ENCODE measurements around the gene ZNF536.
"Not testable (repeated sequence)": the region's sequence is repeated elsewhere in the genome, so short reads cannot be mapped to it uniquely, and the experiment has no call there.

Gene ZNF536

GRCh38 chr19:30453743-30454142 lies 81.6 kb downstream of the ZNF536 start:
- DNase-seq (ENCODE audit: extremely low read depth, low read depth): no peak
- H3K4me3 ChIP-seq (replicated peaks; ENCODE audit: low read depth, low read length): no peak overlapping the region
- no peak for TF ChIP-seq CTCF (IDR thresholded peaks at IDR 0.05; ENCODE audit: low read depth, low read length, missing control alignments)

- no peak overlapping the region for H3K4me3 ChIP-seq (replicated peaks; ENCODE audit: low read depth, low read length)
- no peak for DNase-seq (ENCODE audit: extremely low read depth, low read depth)
- TF ChIP-seq CTCF (IDR thresholded peaks at IDR 0.05; ENCODE audit: low read depth, low read length, missing control alignments): no peak
These were observed 83.7 kb downstream of the ZNF536 start for GRCh38 chr19:30455881-30456280.

GRCh38 chr19:30457484-30457883 lies 85.3 kb downstream of the ZNF536 start:
- TF ChIP-seq CTCF (IDR thresholded peaks at IDR 0.05; ENCODE audit: low read depth, low read length, missing control alignments): no peak
- H3K4me3 ChIP-seq (replicated peaks; ENCODE audit: low read depth, low read length): no peak overlapping the region
- DNase-seq (ENCODE audit: extremely low read depth, low read depth): no peak

GRCh38 chr19:30459859-30460258 lies 87.7 kb downstream of the ZNF536 start:
- DNase-seq (ENCODE audit: extremely low read depth, low read depth): no peak
- no peak for TF ChIP-seq CTCF (IDR thresholded peaks at IDR 0.05; ENCODE audit: low read depth, low read length, missing control alignments)
- no peak overlapping the region for H3K4me3 ChIP-seq (replicated peaks; ENCODE audit: low read depth, low read length)

GRCh38 chr19:30464162-30464561 lies 92.0 kb downstream of the ZNF536 start:
- no peak for TF ChIP-seq CTCF (IDR thresholded peaks at IDR 0.05; ENCODE audit: low read depth, low read length, missing control alignments)
- DNase-seq (ENCODE audit: extremely low read depth, low read depth): no peak
- no peak overlapping the region for H3K4me3 ChIP-seq (replicated peaks; ENCODE audit: low read depth, low read length)

GRCh38 chr19:30466598-30466997 lies 94.4 kb downstream of the ZNF536 start:
- not testable (repeated sequence) for H3K4me3 ChIP-seq (replicated peaks; ENCODE audit: low read depth, low read length); DNase-seq (ENCODE audit: extremely low read depth, low read depth)

GRCh38 chr19:30467239-30467638 lies 95.1 kb downstream of the ZNF536 start:
- no peak overlapping the region for H3K4me3 ChIP-seq (replicated peaks; ENCODE audit: low read depth, low read length)
- no peak for DNase-seq (ENCODE audit: extremely low read depth, low read depth)
- TF ChIP-seq CTCF (IDR thresholded peaks at IDR 0.05; ENCODE audit: low read depth, low read length, missing control alignments): no peak

All from HFF-Myc (cell line).